ENCODE data around the gene SLC6A19.

The SLC6A19 gene

DNA sequence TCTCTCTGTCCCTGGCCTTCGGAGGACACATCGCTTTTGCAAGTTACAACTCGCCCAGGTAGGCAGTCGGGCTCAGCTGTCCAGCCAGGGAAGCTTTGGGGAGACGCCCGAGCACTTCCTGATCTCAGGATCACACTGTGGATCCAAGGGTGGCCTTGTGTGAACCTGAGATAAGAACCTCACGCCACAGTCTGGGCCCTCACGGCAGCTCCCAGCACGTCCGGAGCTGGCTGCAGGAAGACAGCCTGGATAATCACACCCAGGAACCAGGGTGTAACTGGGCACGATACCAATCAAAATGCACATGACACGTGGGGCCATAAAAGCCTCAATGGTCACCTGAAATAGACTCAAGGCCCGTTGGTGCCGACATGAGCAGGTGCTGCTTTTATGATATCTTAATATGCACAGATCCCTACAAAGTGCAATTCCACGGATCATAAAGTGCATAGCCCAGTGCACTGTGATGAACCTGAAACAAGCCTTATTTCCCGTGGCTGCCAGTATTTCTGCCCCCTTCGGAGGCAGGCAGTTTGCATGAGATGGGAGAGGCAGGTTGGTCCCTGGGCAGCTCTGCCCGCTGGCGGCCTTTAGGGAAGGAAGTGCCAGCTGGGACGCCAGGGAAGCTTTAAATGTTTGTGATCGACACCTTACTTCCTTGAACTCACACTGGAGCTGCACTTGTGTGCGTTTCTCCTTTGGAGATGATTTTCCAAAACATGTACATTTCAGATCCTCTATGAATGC, 38.3 kb downstream of the SLC6A19 start:
- H3K27me3 Mint-ChIP-seq (ENCODE audit: low read depth): peaks cover 31% of the 10 kb centered on the region
- no peaks in the 10 kb centered on the region for H3K36me3 Mint-ChIP-seq (ENCODE audit: low read depth)
- no peak overlapping the region for H3K27ac Mint-ChIP-seq
- peaks cover 11% of the 10 kb centered on the region for H3K9me3 Mint-ChIP-seq
- no peak overlapping the region for H3K4me3 Mint-ChIP-seq
- H3K4me1 Mint-ChIP-seq: no peaks in the 10 kb centered on the region
- no peak for TF ChIP-seq CTCF (IDR thresholded peaks at IDR 0.05; ENCODE audit: unreplicated experiment in 3 of 3)

DNA sequence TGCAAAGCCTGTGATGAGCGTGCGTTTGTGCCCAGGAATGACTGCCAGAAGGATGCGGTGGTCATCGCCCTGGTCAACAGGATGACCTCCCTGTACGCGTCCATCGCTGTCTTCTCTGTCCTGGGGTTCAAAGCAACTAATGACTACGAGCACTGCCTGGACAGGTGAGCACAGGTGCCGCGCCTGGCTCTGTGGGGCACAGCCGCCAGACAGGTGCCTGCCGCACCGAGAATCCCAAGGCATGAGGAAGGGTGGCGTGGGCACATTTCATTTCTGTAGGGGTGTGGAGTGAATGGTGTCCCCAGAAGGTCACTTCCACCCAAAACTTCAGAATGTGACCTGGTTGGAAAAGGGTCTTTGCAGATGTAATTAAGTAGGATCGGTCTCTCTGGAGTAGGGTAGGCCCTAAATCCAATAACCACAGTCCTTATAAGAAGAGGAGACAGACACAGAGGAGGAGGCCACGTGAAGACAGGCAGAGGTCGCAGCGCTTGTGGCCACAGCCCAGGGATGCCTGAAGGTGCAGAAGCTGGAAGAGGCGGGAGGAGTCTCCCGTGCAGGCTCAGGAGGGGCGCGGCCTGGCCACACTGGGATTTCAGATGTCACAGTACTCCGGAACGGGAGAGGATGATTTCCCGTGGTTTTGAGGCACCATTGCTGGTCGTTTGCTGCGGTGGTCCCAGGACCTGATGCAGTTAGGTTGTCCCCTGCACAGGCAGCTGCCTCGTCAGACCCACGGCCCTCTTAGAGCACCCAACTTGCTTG, 39.3 kb downstream of the SLC6A19 start:
- Mint-ChIP-seq H3K4me3 (no peak overlapping the region), H3K27me3 (ENCODE audit: low read depth) (peaks cover 29% of the 10 kb centered on the region), H3K27ac (no peak overlapping the region), H3K9me3 (peaks cover 10% of the 10 kb centered on the region), H3K4me1 (no peaks in the 10 kb centered on the region), H3K36me3 (ENCODE audit: low read depth) (no peaks in the 10 kb centered on the region)
- no peak for TF ChIP-seq CTCF (IDR thresholded peaks at IDR 0.05; ENCODE audit: unreplicated experiment in 3 of 3)

DNA sequence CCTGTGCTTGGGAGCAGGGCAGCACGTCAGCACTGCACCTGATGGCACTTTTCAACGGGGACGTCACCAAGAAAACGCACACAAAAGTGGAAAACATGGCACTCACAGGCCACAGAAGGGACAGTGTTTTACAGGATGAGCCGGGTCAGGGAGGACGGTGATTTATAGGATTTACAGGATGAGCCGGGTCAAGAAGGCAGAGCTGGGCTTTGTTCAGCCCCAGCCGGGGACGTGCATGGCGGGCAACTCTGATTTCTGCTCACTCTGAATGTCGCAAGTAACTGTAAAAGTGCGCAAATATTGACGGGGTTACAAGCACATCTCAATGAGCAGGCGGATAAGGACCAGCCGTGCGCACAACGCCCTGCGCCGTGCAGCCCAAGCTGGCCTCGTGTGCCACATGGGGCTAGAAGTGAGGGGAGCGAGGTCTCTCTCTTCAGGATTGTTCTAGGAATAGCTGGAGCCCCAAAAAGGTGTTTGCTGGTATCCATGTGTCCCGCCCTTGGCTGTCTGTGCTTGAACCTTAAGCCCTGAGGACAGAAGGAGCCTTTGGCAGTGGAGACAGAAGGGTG, 40.2 kb downstream of the SLC6A19 start:
- no peak for TF ChIP-seq CTCF (IDR thresholded peaks at IDR 0.05; ENCODE audit: unreplicated experiment in 3 of 3)
- Mint-ChIP-seq H3K27me3 (ENCODE audit: low read depth) (peaks cover 20% of the 10 kb centered on the region), H3K27ac (no peak overlapping the region), H3K36me3 (ENCODE audit: low read depth) (no peaks in the 10 kb centered on the region), H3K4me1 (no peaks in the 10 kb centered on the region), H3K4me3 (no peak overlapping the region), H3K9me3 (peaks cover under 1% of the 10 kb centered on the region)

DNA sequence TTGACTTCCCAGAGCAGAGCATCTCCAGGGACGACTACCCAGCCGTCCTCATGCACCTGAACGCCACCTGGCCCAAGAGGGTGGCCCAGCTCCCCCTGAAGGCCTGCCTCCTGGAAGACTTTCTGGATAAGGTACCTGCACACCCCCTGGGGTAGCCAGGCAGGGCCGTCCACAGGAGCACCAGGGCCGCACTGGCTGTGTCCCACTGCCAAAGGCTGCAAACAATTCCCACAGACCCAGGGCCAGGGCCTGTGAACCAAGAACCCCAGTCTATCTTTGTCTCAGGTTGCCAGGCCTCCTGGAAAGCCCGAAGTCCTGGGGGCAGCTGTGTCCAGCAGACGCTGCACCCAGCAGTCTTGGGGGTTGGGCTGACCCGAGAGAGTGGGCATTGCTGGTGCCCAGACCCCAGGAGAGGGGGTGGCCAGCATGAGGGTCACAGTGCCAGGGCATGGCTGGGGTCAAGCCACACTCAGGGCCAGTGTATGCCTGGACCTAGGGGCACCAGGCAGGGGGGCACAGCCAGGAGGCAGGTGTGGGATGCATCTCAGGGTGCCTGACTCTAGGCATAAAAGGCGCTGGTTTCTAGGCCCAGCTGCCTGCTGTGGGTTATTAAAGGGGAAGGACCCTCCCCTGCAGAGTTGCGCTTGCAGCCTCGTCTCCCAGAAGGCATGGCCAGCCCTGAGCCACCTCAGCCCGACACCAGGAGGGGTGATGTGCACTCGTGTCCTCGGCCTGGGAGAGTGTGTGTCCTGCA, 41.5 kb downstream of the SLC6A19 start:
- Mint-ChIP-seq H3K36me3 (ENCODE audit: low read depth) (no peaks in the 10 kb centered on the region), H3K4me1 (no peaks in the 10 kb centered on the region), H3K4me3 (no peak overlapping the region), H3K27me3 (ENCODE audit: low read depth) (peaks cover 25% of the 10 kb centered on the region), H3K9me3 (no peaks in the 10 kb centered on the region), H3K27ac (no peak overlapping the region)
- no peak for TF ChIP-seq CTCF (IDR thresholded peaks at IDR 0.05; ENCODE audit: unreplicated experiment in 3 of 3)

DNA sequence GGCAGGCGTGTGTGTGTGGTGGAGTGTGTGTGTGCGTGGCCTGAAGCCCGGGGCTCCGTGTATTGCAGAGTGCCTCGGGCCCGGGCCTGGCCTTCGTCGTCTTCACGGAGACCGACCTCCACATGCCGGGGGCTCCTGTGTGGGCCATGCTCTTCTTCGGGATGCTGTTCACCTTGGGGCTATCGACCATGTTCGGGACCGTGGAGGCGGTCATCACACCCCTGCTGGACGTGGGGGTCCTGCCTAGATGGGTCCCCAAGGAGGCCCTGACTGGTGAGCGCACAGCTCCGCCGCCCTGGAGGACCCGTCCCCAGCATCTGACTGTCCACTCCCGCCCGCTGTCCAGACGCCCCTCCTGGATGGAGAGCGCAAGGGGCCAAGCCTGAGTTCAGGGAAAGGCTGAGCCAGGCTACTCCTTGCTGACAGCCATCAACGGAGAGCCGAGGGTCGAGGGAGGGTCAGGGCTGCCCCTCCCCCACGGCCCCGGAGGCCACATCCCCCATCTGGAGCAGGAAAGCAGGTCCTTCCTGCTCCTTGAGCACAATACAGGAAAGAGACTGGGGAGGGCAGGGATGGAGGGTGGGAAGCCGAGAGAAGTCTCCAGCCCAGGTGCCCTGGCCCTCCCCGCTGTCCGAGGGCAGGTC, 42.2 kb downstream of the SLC6A19 start:
- no peaks in the 10 kb centered on the region for H3K4me1 Mint-ChIP-seq
- H3K4me3 Mint-ChIP-seq: no peak overlapping the region
- no peak for TF ChIP-seq CTCF (IDR thresholded peaks at IDR 0.05; ENCODE audit: unreplicated experiment in 3 of 3)
- H3K27me3 Mint-ChIP-seq (ENCODE audit: low read depth): peaks cover 25% of the 10 kb centered on the region
- H3K27ac Mint-ChIP-seq: no peak overlapping the region
- H3K9me3 Mint-ChIP-seq: no peaks in the 10 kb centered on the region
- H3K36me3 Mint-ChIP-seq (ENCODE audit: low read depth): no peaks in the 10 kb centered on the region

Data from nephron (organoid).